HL-60 (cell line): ENCODE data around the gene P2RX6.

Experiments used
- POLR2AphosphoS5 ChIP-seq: IDR thresholded peaks from 2 replicates; pipeline ENCODE4 v1.6.1; 2012; ENCODE audit warnings: low read depth
- REST ChIP-seq: IDR thresholded peaks from 2 replicates; pipeline ENCODE4 v1.6.1; 2012; ENCODE audit warnings: low read depth; ENCODE audit not compliant: insufficient replicate concordance
- TF ChIP-seq, protein P1 (sequence below): IDR thresholded peaks from one replicate; pipeline ENCODE4 v1.5.1; 2011; ENCODE audit warnings: low read length, control low read depth, inconsistent platforms; ENCODE audit not compliant: insufficient read depth

DNA sequence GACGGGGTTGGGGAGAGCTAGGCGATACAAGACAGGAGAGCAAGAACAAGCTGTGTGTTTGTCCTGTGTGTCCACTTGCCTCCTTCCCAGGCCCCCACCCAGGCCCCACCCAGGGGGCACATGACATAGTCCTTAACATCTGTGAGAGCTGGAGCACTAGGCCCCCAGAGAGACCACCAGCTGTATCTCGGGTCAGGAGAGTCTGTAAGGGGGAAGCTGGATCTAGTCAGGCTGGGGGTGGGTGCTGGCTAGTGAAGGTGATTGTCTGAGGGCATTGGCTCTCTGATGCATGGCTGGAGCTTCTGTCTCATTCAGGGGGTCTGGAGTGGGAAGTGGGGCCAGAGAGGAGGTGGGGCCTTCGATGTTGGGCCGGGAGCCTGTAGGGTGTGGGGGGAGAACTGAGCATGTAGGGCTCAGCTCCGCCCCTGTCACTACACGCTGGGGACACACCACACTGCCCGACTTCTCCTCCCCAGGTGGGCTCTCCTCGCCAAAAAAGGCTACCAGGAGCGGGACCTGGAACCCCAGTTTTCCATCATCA is 571 bp downstream of the P2RX6 start:
- TF ChIP-seq, protein P1, sequence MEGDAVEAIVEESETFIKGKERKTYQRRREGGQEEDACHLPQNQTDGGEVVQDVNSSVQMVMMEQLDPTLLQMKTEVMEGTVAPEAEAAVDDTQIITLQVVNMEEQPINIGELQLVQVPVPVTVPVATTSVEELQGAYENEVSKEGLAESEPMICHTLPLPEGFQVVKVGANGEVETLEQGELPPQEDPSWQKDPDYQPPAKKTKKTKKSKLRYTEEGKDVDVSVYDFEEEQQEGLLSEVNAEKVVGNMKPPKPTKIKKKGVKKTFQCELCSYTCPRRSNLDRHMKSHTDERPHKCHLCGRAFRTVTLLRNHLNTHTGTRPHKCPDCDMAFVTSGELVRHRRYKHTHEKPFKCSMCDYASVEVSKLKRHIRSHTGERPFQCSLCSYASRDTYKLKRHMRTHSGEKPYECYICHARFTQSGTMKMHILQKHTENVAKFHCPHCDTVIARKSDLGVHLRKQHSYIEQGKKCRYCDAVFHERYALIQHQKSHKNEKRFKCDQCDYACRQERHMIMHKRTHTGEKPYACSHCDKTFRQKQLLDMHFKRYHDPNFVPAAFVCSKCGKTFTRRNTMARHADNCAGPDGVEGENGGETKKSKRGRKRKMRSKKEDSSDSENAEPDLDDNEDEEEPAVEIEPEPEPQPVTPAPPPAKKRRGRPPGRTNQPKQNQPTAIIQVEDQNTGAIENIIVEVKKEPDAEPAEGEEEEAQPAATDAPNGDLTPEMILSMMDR: no peak
- TF ChIP-seq REST (no peak), POLR2AphosphoS5 (no peak)
